ENCODE results near the gene SEPTIN10.

Gene SEPTIN10

DNA sequence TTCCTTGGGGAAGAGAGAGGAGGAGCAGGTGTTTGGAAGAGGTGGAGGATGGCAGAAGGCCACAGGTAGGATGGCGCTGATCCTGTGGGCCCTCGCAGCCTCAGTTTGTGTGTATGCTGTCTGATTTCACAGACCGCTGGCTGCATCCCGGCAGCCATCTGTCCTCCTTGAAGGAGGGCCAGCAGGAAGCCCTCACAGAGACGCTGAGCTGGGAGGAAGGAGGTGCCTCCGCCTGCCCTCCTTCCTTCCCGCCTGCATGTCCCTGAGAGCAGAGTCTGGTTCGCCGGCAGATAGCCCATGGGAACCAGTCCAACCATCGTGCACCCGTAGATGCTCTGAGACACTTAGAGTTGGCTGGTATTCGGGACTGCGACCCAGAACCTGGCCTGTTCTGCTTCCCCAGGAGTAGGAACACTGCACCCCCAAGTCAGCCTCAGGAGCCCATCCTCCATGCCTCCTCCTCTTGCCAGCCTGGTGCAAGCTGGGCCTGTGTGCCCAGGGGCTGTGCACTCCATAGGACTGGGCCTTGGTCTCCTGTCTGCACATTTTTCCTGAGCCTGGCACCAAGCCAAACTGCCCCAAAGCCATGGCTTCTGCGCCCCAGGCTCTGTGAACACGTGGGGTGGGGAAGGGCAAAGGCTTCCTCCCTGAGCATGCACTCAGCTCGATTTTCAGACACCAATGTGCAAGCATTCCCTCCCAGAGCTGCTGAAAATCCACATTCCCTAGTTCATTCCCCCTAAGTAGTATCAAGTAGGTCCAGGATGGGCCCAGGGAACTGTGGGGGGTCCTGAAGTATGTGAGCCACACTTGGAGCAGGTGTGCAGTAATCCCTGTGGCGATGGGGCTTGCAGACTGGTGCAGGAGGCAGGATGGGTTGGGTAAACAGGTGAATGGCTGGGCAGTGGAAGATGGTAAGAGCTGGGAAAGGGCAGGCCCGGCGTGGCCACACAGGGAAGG, 115.6 kb downstream of the SEPTIN10 start:
- no peak for DNase-seq (ENCODE audit: low read depth in 2 of 2)

DNA sequence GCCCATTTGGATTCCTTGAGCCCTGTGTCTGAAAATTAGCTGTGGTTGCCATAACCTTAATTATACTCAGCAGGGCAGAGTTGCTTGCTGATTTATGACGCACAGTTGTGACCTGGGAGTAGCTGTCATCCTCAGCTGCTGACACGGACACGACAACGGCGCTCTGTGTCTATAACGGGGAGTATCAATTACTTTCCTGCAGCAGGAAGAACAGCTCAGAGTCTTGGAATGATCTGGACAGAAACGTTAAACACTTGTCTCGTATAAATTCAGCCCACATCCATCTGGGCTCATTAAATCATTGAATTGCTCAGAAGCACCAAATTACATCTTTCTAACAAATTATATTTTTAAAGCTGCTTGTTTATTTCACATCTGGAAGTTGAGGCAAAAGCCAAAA, 116.3 kb downstream of the SEPTIN10 start:
- no peak for DNase-seq (ENCODE audit: low read depth in 2 of 2)

DNA sequence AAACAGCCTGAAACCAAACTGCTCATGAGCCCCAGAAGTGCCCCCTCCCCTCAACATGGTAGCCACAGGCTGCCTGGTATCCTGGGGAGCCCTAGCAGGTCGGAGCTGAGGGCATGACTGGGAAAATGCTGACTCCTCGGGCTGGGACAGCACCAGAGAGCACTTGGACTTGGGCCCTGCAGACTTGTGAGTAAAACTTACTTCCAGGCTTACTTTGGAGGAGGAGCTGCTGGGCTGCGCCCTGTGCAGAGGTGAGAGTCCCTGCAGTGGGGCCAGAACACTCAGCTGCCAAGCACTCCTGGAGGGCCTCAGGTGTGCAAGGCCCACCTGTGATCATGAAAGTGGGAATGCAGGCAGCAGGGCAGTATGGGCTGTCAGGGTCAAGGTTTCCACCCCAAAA, 119.4 kb downstream of the SEPTIN10 start:
- DNase-seq (ENCODE audit: low read depth in 2 of 2): no peak

- no peak for DNase-seq (ENCODE audit: low read depth in 2 of 2)
These were observed 120.4 kb downstream of the SEPTIN10 start for GRCh38 chr2:109493176-109493935.

Measured in activated CD8-positive, alpha-beta memory T cell treated with anti-CD3 and anti-CD28 coated beads for 4 hours (primary cell).